Measurements from ENCODE around the gene KPNA3. TPM values are rescaled to one million over a fixed set of nuclear protein-coding genes. Genes with fewer than 3 reads are reported as not detected.

The KPNA3 gene
- 10 to 100 TPM; 41.5 to 64.3 (median 46.3) TPM for total RNA-seq
- polyA plus RNA-seq: 10 to 100 TPM; 15.6 to 17.8 (median 16.2) TPM

DNA sequence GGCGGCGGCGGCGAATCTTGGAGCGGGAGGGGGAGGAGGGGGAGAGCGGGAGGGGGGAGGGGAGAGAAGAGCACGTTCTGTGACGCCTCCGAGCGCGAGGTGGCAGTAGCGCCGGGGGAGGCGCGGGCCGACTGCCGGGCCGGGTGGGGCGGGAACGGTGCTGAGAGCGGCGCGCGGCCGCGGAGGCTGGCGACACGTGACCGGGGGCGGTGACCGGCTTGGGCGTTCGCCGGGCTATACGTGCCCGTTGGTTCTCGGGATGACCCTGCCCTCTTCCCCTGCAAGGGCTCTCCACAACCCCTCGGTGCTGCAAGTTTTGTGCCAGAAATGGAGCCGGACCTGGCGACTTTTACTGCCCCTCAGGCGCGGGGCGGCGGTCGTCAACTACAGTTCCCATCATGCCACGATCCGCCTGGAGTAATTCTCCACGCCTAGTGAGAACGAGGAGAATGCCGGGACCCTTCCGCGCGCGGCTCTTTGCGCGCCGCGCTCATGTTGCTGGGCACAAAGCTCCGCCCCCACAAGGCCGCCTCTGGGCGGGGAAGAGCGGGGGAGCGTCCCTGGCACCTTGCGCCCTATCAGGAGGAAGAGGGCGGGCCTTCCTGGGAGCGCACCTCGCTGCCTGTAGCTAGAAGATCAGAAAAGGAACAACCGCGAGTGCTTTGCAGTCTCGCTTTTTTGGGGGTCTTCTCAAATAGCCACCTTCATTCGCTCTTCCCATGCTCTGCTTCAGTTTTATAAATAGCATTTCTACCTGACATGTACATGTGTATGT lies at the start of gene KPNA3:
Gene KPNA3, minus strand, starts transcription at position 133 of the 775 bp plus-strand sequence. CDS start 176 bp downstream, outside the sequence.
- peaks cover 0 to 36% (median 31%) of the 10 kb centered on the region in 4 donors for H3K4me1 ChIP-seq
- intact Hi-C loops (cut with DNase I): loop anchor here (1.0 to 5.0 kb wide), 4 partner anchors 101 to 350 kb away; partner anchors contain the start of genes CAB39L, EBPL, SETDB2 and SPRYD7

DNA sequence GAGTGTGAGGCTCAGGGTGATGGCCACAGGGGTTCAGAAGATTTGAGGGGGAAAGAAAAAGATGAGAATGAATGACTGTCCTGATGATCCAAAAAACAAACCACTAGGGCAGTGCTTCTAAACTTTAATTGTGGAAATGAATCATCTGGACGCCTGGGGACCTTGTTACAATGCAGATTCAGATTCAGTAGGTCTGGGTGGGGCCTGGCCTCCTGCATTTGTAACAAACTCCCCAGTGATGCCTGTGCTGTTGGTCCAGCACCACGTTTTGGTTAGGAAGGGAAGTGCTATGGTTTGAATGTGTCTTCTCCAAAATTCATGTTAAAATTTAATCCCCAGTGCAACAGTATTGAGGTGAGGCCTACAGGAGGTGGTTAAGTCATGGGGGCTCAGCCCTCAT lies 49.5 kb upstream of the KPNA3 start:
- 44 to 64% methylated on average over 2 of the region's 2 CpGs for WGBS, 2 donors
- H3K4me1 ChIP-seq: no peaks in the 10 kb centered on the region
- H3K4me3 ChIP-seq: no peak overlapping the region
- DNase-seq: no peak
- TF ChIP-seq CTCF (IDR thresholded peaks at IDR 0.05) (no peak), POLR2A (IDR thresholded peaks at IDR 0.05) (no peak), POLR2AphosphoS5 (IDR thresholded peaks at IDR 0.05) (no peak)
- H3K27me3 ChIP-seq: no peaks in the 10 kb centered on the region
- intact Hi-C loops (cut with DNase I): no loop called here
- no peak overlapping the region for H3K27ac ChIP-seq
- no peaks in the 10 kb centered on the region for H3K9me3 ChIP-seq
- no peaks in the 10 kb centered on the region for H3K36me3 ChIP-seq

More for the DNA sequence above, at the start of gene KPNA3:
- WGBS, 2 donors: 1% methylated on average over 71 of the region's 71 CpGs
- peak within 1 kb of the TSS; percentile 63 to 100 (median 94) for H3K4me3 ChIP-seq
- peak; percentile 98 for DNase-seq
- peak; percentile 40 to 85 (median 46) for TF ChIP-seq POLR2AphosphoS5 (IDR thresholded peaks at IDR 0.05)
- TF ChIP-seq CTCF (IDR thresholded peaks at IDR 0.05): no peak
- no peak for TF ChIP-seq EP300 (IDR thresholded peaks at IDR 0.05)
- no peak for TF ChIP-seq POLR2A (IDR thresholded peaks at IDR 0.05)
- H3K27ac ChIP-seq: peak within 1 kb of the TSS; percentile 92 to 99 (median 97)
- no peaks in the 10 kb centered on the region for H3K9me3 ChIP-seq
- H3K27me3 ChIP-seq: no peaks in the 10 kb centered on the region
- no peaks in the 10 kb centered on the region for H3K36me3 ChIP-seq

DNA sequence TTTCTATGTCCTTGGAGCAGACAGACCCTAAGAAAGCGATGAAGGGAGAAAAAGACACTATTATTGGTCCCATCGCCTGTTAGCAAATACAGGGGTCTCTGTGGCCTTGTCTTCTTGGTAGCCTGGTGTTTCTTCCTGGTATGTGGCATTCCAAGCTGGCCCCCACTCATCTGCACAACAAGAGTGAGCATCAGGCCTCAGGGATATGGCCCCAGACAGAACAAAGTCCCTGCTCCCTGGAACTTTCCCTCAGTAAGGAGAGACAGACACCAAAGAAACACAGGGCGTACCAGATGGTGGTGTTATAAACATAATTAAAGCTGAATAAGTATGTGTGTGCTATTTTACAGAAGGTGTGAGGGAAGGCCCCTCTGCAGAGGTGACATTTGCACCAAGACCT lies 48.2 kb upstream of the KPNA3 start:
- Histone ChIP-seq H3K36me3 (no peaks in the 10 kb centered on the region), H3K27me3 (no peaks in the 10 kb centered on the region), H3K27ac (no peak overlapping the region), H3K4me3 (no peak overlapping the region), H3K9me3 (no peaks in the 10 kb centered on the region), H3K4me1 (no peaks in the 10 kb centered on the region)
- intact Hi-C loops (cut with DNase I): no loop called here
- DNase-seq: no peak
- WGBS, 2 donors: 90 to 95% methylated on average over 3 of the region's 3 CpGs
- TF ChIP-seq POLR2AphosphoS5 (IDR thresholded peaks at IDR 0.05) (no peak), POLR2A (IDR thresholded peaks at IDR 0.05) (no peak), EP300 (IDR thresholded peaks at IDR 0.05) (no peak), CTCF (IDR thresholded peaks at IDR 0.05) (no peak)

DNA sequence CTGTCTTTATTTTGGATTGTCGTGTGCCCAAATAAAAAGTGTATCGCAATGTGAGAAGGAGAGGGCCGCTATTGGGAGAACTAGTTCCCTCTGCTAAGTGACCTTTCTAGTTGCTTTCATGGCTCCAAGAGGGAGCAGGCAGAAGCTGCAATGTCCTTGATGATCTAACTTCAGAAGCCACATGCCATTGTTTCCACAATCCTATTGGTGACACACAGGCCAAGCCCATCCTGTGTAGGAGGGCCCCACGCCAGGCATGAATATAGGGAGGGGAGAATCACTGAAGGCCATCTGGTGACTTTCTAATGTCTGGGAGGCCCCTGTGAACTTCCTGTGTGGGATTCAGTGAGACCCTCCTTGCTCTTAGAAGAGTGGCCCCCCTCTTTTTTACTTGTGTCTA lies 47.8 kb upstream of the KPNA3 start:
- no peak for DNase-seq
- no peak overlapping the region for H3K27ac ChIP-seq
- H3K36me3 ChIP-seq: no peaks in the 10 kb centered on the region
- intact Hi-C loops (cut with DNase I): no loop called here
- no peaks in the 10 kb centered on the region for H3K27me3 ChIP-seq
- H3K4me3 ChIP-seq: no peak overlapping the region
- no peaks in the 10 kb centered on the region for H3K9me3 ChIP-seq
- H3K4me1 ChIP-seq: no peaks in the 10 kb centered on the region
- TF ChIP-seq CTCF (IDR thresholded peaks at IDR 0.05) (no peak), EP300 (IDR thresholded peaks at IDR 0.05) (no peak), POLR2A (IDR thresholded peaks at IDR 0.05) (no peak), POLR2AphosphoS5 (IDR thresholded peaks at IDR 0.05) (no peak)
- 93 to 94% methylated on average over 4 of the region's 4 CpGs for WGBS, 2 donors
